C4-2B (cell line): ENCODE data around the gene FAM120B.

Source experiments
- CTCF ChIP-seq: fragments of 450-650 bp; conservative IDR thresholded peaks from 2 replicates; pipeline ENCODE4 v1.5.1; 2017; ENCODE audit warnings: mild to moderate bottlenecking
- ZFX ChIP-seq: fragments of 450-650 bp; IDR thresholded peaks from 2 replicates; pipeline ENCODE4 v1.6.1; 2017

GRCh38 chr6:170278743-170279094 is 27.8 kb upstream of the FAM120B start:
- TF ChIP-seq CTCF (no peak), ZFX (no peak)
